HepG2 (cell line): ENCODE measurements around the gene TMEM44. TPM values are rescaled to one million over a fixed set of nuclear protein-coding genes. Genes with fewer than 3 reads are reported as not detected.
"Not testable (repeated sequence)": the region's sequence is repeated elsewhere in the genome, so short reads cannot be mapped to it uniquely, and the experiment has no call there.

Experiments used
- ATAC-seq: fragments of 200-7000 bp; cut with Tn5 transposase; 3 replicates; pipeline ENCODE4 v1.9.1; 2020; ENCODE audit warnings: mild to moderate bottlenecking, moderate library complexity
- BruUV-seq: library from RNA; stranded (reverse); fragments of 400-500 nt; replicated peaks from 2 replicates; lab custom pipeline; 2021; lab: Mats Ljungman, UMichigan
- CTCF ChIA-PET: fragments of 300-600 bp; formaldehyde crosslinking; extraction: SDS; loops from one replicate; lab custom pipeline; 2021; ENCODE audit warnings: low total read pairs, inconsistent platforms, low intra/inter-chr PET ratio; lab: Yijun Ruan, JAX
- POLR2A ChIA-PET: fragments of 350-600 bp; sonication (Branson Sonifier 250); formaldehyde crosslinking; loops from one replicate; lab custom pipeline; 2020; ENCODE audit warnings: antibody characterized with exemption, inconsistent platforms; lab: Yijun Ruan, JAX
- DNase-seq: peaks from one replicate; pipeline ENCODE4 v3.0.0-alpha.2; 2015; ENCODE audit warnings: low spot score
- FAIRE-seq: peaks from 3 replicates; lab custom pipeline; 2011; peaks lifted over from hg19 to GRCh38; lab: Jason Lieb, UNC
- H2AFZ ChIP-seq: one replicate; pipeline ENCODE4 v1.6.1; 2011; ENCODE audit warnings: low read length, inconsistent platforms
- H3K27ac ChIP-seq: fragments of 300-600 bp; 3 replicates; pipeline ENCODE4 v1.8.0; 2011; ENCODE audit warnings: mixed run types, mild to moderate bottlenecking, mixed read lengths, low read length, inconsistent platforms; ENCODE audit not compliant: insufficient read depth; ENCODE audit errors: extremely low read length
- H3K27me3 ChIP-seq, 2 experiments: fragments of 200-600 bp in 1 of 2; 2 replicates in 1 of 2; 3 replicates in 1 of 2; pipeline versions ENCODE4 v1.6.0 to v1.8.0; 2011; ENCODE audit warnings: low read length in 2 of 2, mild to moderate bottlenecking in 2 of 2, moderate library complexity in 2 of 2, inconsistent platforms in 1 of 2; ENCODE audit not compliant: insufficient read depth in 2 of 2, control insufficient read depth in 1 of 2
- H3K36me3 ChIP-seq, 2 experiments: fragments of 200-600 bp in 1 of 2; replicated peaks in 1 of 2; 2 replicates in 1 of 2; 3 replicates in 1 of 2; pipeline versions ENCODE4 v1.5.1 to v1.8.0; 2011; ENCODE audit warnings: low read length in 2 of 2, inconsistent platforms in 1 of 2; ENCODE audit not compliant: insufficient read depth in 2 of 2, control insufficient read depth in 1 of 2
- H3K4me1 ChIP-seq: 2 replicates; pipeline ENCODE4 v1.5.1; 2012; ENCODE audit warnings: low read length, inconsistent platforms; ENCODE audit not compliant: insufficient read depth
- H3K4me2 ChIP-seq: 2 replicates; pipeline ENCODE4 v1.6.0; 2011; ENCODE audit warnings: low read depth, low read length, inconsistent platforms
- H3K4me3 ChIP-seq, 3 experiments: fragments of 200-600 bp in 1 of 3; sonication (generic), shearing (Covaris generic) in 1 of 3; replicated peaks in 1 of 3; 2 replicates each; pipeline ENCODE4 v1.5.1; 2011 to 2016; ENCODE audit warnings: low read length in 3 of 3, inconsistent platforms in 2 of 3, low read depth in 2 of 3, mild to moderate bottlenecking in 2 of 3, control low read depth in 1 of 3, mixed read lengths in 1 of 3; ENCODE audit not compliant: insufficient read depth in 1 of 3
- H3K79me2 ChIP-seq: one replicate; pipeline ENCODE4 v1.6.1; 2011; ENCODE audit warnings: low read length, inconsistent platforms; ENCODE audit not compliant: insufficient read depth
- H3K9ac ChIP-seq: 2 replicates; pipeline ENCODE4 v1.6.0; 2011; ENCODE audit warnings: mild to moderate bottlenecking, low read depth, low read length, inconsistent platforms; ENCODE audit not compliant: insufficient read depth
- H3K9me3 ChIP-seq: 2 replicates; pipeline ENCODE4 v1.5.1; 2012; ENCODE audit warnings: mild to moderate bottlenecking, low read length
- H4K20me1 ChIP-seq: 2 replicates; pipeline ENCODE4 v1.6.0; 2011; ENCODE audit warnings: inconsistent platforms, mild to moderate bottlenecking, low read length, moderate library complexity; ENCODE audit not compliant: insufficient read depth
- ATF7 ChIP-seq, 2 experiments: fragments of 450-650 bp in 1 of 2; sonication (generic) in 1 of 2; formaldehyde crosslinking in 1 of 2; IDR thresholded peaks; 2 replicates each; pipeline versions ENCODE4 v1.4.0 to v1.6.1; 2016 to 2020; ENCODE audit warnings: antibody characterized with exemption in 1 of 2, mild to moderate bottlenecking in 1 of 2, missing genetic modification reagents in 1 of 2
- MNT ChIP-seq: fragments of 450-650 bp; IDR thresholded peaks from 2 replicates; pipeline ENCODE4 v1.6.1; 2016
- ZFP41 ChIP-seq: sonication (generic); formaldehyde crosslinking; IDR thresholded peaks from 2 replicates; pipeline ENCODE4 v1.4.0; 2020; ENCODE audit warnings: mild to moderate bottlenecking, missing genetic modification reagents, borderline replicate concordance
- ZNF7 ChIP-seq: IDR thresholded peaks from 2 replicates; pipeline ENCODE4 v1.6.1; 2016; ENCODE audit warnings: missing biosample characterization, missing genetic modification reagents
- WGBS: methylation state at CpG from one replicate; pipeline ENCODE4 v1.1.6; 2017; ENCODE audit warnings: low lambda C conversion rate; 5-methylcytosine and 5-hydroxymethylcytosine counted together
- in situ Hi-C: cut with HindIII; loops from 2 replicates; pipeline ENCODE4 v1.10.0; 2017; ENCODE audit warnings: low pct_unique_long_range_greater_than_20kb; ENCODE audit not compliant: extremely low pct_ligation_motif_present
- intact Hi-C: fragments of 100-400 bp; cut with micrococcal nuclease; formaldehyde crosslinking; loops from one replicate; pipeline ENCODE4 v1.10.0; 2022; ENCODE audit not compliant: unreplicated experiment
- polyA plus RNA-seq, 8 experiments: library from polyadenylated mRNA; depleted of rRNA in 3 of 8; stranded (reverse) in 7 of 8; unstranded in 1 of 8; fragments of >200 nt; fragmentation: Illumina TruSeq in 4 of 8; extraction: Trizol in 4 of 8; gene quantifications; 2 replicates each; pipeline versions ENCODE4 v1.2.1 to v1.2.3, GENCODE V29; 2011 to 2016; ENCODE audit warnings: low read depth in 4 of 8, missing spikeins in 1 of 8, mixed read lengths in 1 of 8; ENCODE audit not compliant: insufficient read depth in 1 of 8
- total RNA-seq, 5 experiments: library from RNA; depleted of rRNA; stranded (reverse); fragments of >200 nt; fragmentation: Illumina TruSeq; extraction: Trizol; gene quantifications; 2 replicates each; pipeline ENCODE4 v1.2.3, GENCODE V29; 2016; ENCODE audit warnings: low read depth in 1 of 5

TMEM44 gene
- total and polyA plus RNA-seq, 2 of the 13 experiments (the other 11 are each of a cell fraction or from before 2014, with no cell fraction given) = 7.3 to 13.8 TPM

- Histone ChIP-seq H3K79me2 (no peaks in the 10 kb centered on the region), H3K27me3 (no peaks in the 10 kb centered on the region), H3K9ac (no peak overlapping the region), H4K20me1 (no peaks in the 10 kb centered on the region), H3K36me3 (no peaks in the 10 kb centered on the region), H3K4me3 (no peak overlapping the region), H3K9me3 (no peaks in the 10 kb centered on the region), H3K4me1 (peaks cover 37% of the 10 kb centered on the region), H3K27ac (no peak overlapping the region), H2AFZ (no peak overlapping the region), H3K4me2 (no peak overlapping the region)
- ATAC-seq (no peak), DNase-seq (no peak), FAIRE-seq (no peak)
- POLR2A ChIA-PET = no interaction called here
- CTCF ChIA-PET = no interaction called here
- BruUV-seq = no TSS peak
- 62% methylated on average over 3 of the region's 3 CpGs for WGBS
- intact Hi-C loops (no loop called here), in situ Hi-C loops (no loop called here)
- TF ChIP-seq ZFP41 (CRISPR knock-in tag) = no peak
- TF ChIP-seq ZNF7 = peak; percentile 57; the same call in 1 of the 2 replicates
Observed at GRCh38 chr3:194547042-194547441, 86.2 kb downstream of the TMEM44 start.

- WGBS = 58% methylated on average over 7 of the region's 7 CpGs
- ATAC-seq; H4K20me1 ChIP-seq; FAIRE-seq; BruUV-seq; H3K4me3 ChIP-seq; H3K9ac ChIP-seq; H3K27me3 ChIP-seq; H2AFZ ChIP-seq; intact Hi-C loops; DNase-seq; in situ Hi-C loops; H3K9me3 ChIP-seq; H3K36me3 ChIP-seq; H3K4me2 ChIP-seq; H3K79me2 ChIP-seq; CTCF ChIA-PET; H3K27ac ChIP-seq; TF ChIP-seq ATF7 (CRISPR knock-in tag; IDR thresholded peaks at IDR 0.05): not testable (repeated sequence)
- H3K4me1 ChIP-seq = peaks cover 45% of the 10 kb centered on the region
- TF ChIP-seq MNT (0 out of 2 replicates have a peak, but pooled peaks have one; percentile 8), ATF7 (IDR thresholded peaks at IDR 0.05) (peak; percentile 66)
- POLR2A ChIA-PET = interaction anchor here (0.9 to 1.5 kb wide), 3 partner anchors 9 to 41 kb away, joined by 3 to 5 read pairs (median 3); no protein-coding TSS in a partner anchor
Observed at GRCh38 chr3:194545538-194545937, 87.7 kb downstream of the TMEM44 start.
